GM21423 (cell line): Measurements from ENCODE around the gene LRRC14B.

Experiments
- ATAC-seq: cut with Tn5 transposase; IDR thresholded peaks from one replicate; pipeline ENCODE4 v1.9.1; 2021; ENCODE audit warnings: mild to moderate bottlenecking, moderate library complexity; ENCODE audit not compliant: unreplicated experiment

LRRC14B gene

DNA sequence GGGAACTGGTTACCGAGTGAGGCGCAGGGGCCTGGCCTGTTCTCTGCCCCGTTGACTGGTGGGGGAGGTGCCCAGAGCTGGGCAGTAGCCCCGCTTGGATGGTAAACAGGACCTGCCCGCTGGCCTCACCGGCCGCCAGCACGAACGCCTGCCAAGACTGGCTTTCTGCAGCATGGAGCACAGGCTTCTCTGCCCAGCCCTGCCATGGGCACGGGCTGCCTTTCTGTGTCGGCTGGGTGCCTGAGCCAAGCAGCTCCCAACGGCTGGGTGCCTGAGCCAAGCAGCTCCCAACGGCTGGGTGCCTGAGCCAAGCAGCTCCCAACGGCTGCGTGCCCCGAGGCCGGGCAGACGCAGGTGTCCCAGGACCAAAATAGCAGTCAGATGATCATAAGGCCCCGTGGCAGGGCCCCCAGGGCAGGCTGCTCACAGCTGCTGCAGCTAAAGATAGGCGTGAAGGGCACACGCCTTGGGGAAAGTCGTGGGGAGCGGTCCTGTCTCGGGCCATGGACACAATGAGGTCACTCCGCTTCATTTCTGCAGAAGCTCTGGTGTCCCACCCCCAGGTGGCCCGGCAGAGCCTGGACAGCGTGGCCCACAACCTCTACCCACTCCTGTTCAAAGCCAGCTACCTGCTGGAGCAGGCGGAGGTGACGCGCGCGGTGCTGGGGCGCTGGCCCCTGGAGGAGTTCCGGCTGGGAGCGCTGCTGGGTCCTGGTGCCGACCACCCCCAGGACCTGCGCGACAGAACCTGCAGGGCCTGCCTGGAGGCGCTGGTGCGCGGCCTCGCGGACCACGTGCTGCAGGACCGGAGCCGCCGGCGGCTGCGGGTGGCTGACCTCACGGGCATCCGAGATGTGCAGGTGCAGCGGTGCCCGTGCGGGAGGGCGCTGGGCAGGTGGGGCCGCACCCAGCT, at the start of gene LRRC14B:
TSS of gene LRRC14B (plus strand) at position 460 of the 913 bp plus-strand sequence. CDS start at position 504, 44 bp downstream.
- peak; percentile 33 for ATAC-seq

DNA sequence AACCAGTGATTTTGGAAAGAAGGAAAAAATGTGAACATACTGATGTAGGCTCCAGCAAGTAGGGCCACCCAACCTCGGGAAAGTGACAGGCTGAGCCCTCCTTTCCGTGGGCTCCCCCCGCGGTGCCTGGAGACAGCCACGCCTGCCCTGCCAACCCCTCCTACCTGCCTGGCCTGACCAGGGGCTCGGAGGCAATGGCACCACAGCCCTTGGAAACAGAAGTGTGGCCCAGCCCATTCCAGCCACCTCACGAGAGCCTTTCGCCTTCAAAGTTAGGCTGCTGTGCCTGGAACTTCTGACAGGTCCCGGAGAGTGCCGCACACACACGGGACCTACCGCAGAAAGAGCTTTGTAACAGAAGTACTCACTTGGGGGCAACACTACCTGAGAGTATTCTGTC, 49.5 kb upstream of the LRRC14B start:
- no peak for ATAC-seq

DNA sequence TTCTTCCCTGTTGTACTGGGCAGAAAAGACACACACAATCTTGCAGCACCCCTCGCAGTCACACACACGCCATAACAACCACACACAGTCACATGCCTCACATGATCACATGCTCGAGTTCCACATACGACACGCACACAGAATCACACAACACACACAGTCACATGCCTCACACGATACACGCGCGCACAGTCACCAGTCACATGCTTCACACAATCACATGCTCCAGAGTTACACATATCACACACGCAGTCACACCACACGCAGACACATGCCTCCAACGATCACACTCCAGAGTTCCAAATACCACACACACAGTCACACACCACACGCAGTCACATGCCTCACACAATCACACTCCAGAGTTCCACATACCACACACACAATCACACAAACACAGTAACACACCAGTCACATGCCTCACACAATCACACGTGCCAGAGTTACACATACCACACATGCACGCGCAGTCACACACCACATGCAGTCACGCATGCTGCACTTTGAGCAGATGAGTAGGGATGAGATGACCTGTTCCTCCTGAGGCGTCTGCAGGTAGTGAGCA, 49.0 kb upstream of the LRRC14B start:
- no peak for ATAC-seq

DNA sequence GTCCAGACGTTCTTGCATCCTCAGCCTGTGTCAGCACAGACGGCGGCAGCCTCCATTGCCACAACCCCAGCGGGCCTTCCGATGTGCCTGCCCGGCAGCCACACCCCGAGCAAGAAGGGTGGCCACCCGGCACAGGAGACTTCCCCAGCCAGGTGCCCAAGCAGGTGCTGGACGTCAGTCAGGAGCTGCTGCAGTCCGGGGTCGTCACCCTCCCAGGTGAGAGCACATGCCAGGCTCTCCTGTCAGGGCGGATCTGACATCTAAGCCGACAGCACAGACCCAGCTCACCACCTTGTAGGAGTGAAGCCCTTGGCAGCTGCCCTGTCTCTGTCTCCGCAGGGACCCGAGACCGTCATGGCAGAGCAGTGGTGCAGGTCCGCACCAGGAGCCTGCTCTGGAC, 48.3 kb upstream of the LRRC14B start:
- no peak for ATAC-seq

DNA sequence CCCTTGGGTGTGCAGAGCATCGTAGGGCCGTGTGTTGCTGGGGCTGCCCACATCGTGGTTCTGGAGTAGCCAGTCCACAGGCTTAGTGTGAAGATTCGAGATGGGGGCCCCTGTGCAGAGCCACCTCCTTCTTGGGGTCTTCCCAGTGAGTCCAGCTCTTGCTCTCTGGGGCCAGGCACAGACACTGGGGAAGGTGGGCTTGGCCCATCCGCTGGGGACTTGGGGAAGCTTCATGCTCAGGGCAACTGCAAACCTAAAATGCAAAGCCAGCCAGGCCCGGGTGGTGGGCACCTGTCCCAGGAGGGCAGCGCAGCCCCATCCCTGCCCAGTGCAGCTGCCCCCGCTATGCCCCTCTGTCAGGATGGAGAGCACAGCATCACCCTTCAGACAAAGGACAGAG, 46.4 kb upstream of the LRRC14B start:
- no peak for ATAC-seq

DNA sequence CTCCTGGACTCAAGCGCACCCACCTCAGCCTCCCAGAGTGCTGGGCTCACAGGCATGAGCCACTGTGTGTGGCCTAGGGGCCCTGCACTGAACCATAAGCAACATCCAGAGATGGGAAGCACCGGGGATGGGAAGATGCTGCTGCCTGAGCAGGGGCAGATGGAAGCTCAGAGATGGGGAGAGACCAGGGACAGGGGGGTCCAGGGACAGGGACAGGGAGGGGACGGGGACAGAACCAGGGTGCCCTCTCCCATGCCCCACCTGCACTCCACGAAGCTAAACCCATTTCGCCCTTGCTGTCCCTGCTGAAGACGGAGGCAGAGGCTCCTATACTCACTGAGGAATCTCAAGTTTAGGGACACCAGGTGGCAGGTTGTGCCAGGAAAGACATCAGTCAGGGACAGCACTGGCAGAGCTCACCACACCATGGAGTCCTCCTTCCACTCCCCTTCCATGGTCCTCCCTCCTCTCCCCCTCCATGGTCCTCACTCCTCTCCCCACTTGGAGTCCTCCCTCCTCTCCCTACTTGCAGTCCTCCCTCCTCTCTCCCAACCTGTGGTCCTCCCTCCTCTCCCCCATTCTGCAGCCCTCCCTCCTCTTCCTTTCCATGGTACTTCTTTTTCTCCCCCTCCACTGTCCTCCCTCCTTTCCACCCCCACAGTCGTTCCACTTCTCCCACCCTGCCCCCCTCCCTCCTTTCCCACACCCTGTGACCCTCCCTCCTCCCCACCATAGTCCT, 45.5 kb upstream of the LRRC14B start:
- no peak for ATAC-seq

DNA sequence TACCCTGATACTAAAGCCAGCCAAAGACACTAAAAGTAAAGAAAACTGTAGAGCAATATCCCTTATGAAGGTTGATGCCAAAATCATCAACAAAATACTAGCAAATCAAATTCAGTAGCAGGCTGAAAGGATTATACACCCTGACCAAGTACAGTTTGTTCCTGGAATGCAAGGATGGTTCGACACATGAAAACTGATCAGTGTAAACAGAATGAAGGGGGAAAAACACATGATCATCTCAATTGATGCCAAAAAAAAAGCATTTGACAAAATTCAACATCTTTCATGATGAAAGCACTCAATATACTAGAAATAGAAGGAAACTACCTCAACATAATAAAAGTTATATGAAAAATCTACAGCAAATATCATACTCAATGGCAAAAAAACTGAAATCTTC, 43.5 kb upstream of the LRRC14B start:
- no peak for ATAC-seq

DNA sequence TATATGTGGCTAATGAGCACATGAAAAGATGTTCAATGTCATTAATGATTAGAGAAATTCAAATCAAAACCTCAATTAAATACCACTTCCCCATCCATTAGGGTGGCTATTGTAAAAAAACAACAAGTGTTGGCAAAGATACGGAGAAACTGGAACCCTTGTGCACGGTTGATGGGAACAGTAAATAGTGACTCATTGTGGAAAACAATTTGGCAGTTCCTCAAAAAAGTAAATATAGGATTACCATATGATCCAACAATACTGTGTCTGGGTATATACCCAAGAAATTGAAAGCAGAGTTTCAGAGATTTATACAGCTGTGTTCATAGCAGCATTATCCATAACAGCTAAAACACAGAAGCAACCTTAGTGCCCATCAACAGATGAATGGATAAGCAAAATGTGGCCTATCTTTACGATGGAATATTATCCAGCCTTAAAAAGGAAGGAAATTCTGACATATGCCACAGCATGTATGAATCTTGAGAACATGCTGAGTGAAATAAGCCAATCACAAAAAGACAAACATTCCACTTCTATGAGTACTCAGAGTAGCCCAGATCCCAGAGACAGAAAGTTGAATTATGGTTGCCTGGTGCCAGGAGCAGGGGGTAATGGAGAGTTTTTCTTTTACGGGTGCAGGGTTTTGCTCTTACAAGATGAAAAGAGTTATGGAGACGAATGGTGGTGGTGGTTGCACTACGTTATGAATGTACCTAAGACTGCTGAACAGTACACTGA, 41.4 kb upstream of the LRRC14B start:
- no peak for ATAC-seq

DNA sequence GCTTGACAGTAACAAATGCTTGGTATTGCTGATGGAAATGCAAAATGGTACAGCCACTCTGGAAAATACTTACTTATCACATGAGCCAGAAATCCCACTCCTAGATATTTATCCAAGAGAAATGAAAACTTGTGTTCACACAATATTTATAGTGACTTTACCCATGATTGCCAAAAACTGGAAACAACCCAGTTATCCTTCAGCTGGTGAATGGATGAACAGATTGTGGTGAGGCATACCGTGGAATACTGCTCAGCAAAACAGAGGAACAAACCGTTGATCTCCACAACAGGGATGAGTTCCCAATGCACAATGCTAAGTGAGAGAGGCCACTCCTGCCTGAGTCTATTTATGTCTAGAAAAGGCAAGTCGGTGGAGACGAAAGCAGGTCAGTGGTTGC, 40.5 kb upstream of the LRRC14B start:
- no peak for ATAC-seq

DNA sequence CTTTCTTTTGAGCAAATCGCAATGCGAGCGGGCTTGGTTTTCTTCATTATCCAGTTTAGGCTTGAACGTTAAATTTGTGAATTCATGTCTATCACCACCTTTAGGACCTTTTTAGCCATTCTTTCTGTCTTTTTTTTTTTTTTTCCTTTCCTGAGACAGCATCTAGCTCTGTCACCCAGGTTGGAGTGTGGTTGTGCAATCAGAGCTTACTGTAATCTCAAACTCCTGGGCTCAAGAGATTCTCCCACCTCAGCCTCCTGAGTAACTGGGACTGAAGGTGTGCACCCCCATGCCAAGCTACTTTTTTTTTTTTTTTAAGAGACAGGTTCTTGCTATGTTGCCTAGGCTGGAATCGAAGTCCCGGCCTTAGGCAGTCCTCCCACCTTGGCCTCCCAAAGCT, 39.2 kb upstream of the LRRC14B start:
- no peak for ATAC-seq

DNA sequence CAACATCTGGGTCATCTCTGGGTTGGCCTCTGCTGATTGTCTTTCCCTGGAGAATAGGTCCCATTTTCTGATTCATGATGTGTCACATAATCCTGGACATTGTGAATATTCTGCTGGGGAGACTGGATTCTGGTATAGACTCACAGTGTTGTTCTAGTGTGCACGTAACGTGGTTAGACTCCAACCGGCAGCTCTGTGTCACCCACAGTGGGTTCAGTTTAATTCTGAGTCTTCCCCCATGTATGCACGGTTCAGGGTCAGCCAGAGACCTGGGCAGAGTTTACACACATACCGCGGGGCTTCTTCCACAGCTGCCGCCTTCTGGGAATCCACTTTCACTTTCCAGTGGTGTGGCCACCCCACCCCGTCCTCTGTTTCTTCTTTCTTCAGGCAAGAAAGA, 38.0 kb upstream of the LRRC14B start:
- no peak for ATAC-seq

DNA sequence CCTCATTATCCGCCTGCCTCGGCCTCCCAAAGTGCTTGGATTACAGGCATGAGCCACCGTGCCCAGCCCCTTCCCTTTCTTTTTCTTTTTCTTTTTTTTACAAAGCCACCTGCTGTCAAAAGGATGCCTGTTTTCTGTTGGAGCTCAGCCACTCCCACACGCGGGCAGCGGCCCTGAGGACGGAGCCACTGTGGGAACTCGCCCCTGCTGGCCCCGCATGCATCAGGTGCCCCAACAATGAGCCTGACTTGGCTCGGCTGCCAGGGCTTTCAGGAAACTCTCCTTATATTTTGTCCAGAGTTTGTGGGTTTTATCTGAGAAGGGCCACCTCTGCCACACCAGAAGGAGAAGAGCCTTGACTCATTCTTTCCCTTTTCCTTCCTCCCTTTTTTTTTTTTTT, 37.1 kb upstream of the LRRC14B start:
- no peak for ATAC-seq

DNA sequence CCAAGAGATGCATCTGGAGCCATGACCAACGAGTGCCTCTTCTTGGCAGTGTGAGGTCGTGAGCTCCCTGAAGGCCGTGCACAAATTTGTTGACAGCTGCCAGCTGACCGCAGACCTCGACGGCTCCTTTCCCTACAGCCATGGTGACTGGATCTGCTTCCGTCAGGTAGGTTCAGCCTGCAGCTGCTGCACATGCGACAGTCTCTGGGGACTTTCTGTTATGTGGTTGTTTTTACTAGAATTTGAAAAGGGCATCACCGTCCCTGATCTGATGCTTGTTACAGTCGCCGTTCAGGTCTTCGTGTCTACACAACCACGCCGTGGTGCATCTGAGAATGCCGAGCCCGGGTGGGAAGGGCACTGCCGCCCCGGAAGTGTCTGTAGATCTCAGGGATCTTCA, 36.5 kb upstream of the LRRC14B start:
- no peak for ATAC-seq

DNA sequence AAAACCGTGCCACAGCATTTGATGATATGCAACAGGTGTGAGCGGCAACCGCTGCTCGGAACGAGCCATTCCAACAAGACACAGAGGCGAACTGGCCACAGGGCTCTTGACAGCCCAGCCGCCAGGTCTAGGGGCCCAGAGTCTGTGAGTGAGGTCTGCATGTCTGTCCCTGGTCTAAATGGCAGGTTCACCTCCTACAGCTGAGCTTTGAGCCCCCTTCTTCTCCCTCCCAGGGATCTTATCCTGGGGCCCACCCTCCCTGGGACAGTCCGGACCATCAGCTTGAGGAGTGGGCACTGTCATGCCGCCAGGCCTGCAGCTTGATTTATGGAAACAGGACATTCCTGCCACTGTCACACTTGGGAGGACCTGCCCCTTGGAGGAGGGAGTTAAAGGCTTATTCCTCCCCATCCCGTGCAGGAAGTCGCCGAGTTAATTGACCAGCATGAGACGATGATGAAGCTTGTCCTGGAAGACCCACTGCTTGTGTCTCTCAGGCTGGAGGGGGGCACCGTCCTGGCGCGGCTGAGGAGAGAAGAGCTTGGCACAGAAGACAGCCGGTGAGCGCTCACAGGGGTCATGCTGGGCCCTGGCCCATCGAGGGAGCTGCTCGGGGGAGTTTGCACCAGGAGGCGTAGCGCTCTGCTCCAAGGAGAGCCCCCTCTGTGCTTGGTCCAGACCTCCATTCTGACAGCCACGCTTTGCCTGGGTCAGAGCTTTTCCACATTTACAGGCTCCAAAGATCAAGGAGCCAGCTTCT, 35.5 kb upstream of the LRRC14B start:
- no peak for ATAC-seq

DNA sequence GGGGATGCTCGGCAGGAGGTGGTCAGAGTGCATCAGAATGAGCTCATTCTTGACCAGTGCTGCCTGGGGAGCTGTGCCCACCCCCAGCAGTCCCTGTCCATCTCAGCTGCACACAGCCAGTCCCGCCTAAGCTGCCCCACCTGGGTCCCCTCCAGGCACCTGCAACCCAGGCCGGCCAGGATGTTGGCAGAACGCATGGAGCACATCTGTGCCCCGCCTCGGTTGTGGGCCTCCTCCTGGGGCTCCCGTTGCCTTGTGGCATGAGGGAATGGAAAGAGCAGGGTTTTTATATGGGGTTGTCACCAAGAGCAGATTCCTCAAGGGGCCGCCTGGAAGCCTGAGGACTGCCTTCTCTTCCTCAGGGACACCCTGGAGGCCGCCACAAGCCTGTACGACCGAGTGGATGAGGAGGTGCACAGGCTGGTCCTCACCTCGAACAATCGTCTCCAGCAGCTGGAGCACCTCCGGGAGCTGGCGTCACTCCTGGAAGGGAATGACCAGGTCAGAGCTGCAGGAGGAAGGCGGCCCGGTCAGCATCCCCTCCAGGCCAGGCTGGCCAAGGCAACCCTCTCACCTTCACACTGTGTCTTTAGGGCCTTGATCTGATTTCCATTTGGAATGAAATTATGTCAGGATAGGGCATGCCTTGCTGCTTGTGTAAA, 34.8 kb upstream of the LRRC14B start:
- ATAC-seq, result no peak

DNA sequence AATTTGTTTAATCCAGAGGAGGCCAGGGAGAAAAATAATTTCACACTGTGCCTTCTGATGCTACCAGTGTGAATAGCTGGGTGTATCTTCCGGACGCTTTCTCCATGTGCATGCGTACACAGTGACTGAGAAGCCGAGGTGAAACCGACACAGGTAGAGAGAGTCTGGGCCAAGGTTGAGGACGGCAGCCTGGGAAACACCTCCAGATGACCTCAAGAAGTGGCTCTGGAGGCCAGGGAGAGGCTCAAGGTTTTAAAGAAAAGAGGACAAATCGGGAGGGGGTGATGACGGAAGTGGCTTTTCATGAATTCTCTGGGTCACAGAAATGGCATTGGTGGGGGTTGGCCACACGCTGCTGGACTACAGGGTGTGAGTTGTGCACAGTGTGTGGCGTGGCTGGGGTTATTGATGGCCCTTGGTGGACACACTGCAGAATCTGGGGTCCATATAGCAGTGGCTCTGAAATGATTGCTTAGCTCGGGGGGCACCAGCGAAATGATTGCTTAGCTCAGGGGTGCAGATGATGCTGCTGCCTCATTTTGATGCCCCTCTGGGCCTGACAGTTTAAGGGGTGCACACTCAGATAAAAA, 34.1 kb upstream of the LRRC14B start:
- ATAC-seq, result no peak

DNA sequence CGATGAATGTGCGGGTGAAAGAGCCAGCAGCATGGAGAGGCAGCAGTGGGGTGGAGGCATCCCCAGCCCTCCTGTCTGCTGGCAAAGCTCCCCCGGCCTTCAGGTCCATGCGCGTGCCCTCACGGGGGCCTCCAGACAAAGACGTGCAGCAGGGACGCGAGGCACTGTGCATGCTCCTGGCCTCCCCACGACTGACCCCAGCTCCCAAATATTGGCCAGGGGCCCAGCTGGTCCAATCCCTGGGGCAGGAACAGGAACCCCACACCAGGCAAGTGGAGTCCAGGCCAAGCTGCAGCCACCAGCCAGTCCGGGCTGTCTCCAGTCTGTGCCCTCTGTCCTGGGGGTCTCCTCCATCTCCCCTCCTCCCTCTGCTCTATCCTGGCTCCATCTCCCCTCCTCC, 33.5 kb upstream of the LRRC14B start:
- no peak for ATAC-seq

DNA sequence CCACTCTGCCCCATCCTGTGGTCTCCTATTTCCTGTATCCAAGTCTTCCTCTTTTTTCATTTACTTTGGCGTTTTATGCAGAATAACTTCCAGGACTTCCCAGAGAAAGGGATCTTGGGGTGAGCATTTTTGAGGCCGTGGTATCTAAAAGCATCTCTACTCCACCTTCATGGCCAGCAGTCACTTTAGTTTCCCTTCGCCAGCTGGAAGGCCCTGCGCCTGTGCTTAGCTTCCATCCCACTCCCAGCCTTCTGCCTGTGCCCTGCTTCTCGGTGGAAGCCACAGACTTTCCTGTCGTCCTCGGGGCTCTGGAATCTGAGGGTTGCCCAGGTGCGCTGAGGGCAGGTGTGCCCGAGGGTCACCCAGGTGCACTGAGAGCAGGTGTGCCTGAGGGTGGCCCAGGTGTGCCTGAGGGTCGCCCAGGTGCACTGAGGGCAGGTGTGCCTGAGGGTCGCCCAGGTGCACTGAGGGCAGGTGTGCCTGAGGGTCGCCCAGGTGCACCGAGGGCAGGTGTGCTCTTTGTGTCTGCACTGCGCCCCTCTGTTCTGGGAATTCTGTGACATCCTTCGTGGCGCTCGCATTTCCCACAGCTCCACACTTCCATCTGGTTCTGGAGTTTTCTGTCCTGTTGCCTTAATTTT, 32.4 kb upstream of the LRRC14B start:
- no peak for ATAC-seq
